Adrenal gland (tissue), 5 donors: ENCODE measurements around the gene TEX48.

Experiments used
- CTCF ChIP-seq, 6 experiments: fragments of 450-650 bp in 4 of 6; fragments of 200-600 bp in 2 of 6; sonication (generic) in 1 of 6; IDR thresholded peaks; 1 replicate in 5 of 6; 2 replicates in 1 of 6; pipeline versions ENCODE4 v1.5.1 to v1.8.0; 2016 to 2021; ENCODE audit warnings: antibody characterized with exemption in 6 of 6, mild to moderate bottlenecking in 2 of 6, moderate library complexity in 1 of 6
- POLR2A ChIP-seq, 2 donors: fragments of 450-650 bp; IDR thresholded peaks; one replicate each; pipeline ENCODE4 v1.6.1; 2017; ENCODE audit warnings: antibody characterized with exemption in 2 of 2, mild to moderate bottlenecking in 2 of 2, moderate library complexity in 1 of 2
- donor health status: DM: no; HTN: no; CAD: no.

DNA sequence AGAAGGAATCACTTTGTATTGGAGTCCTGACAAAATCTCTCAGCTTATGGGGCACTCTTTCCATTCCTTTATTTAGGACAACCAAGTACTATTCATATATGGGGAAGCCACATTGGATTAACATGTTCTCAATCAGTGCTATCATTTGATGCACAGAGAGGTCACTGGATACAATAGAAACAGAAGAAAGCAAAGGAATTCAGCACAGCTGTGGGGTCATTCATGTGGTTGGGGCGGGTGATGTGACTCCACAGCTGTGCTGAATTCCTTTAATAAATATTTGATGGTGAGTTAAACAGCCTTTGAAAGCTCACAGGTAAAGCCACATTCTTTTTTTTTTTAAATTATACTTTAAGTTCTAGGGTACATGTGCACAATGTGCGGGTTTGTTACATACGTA lies 854 bp upstream of the TEX48 start:
- TF ChIP-seq POLR2A (IDR thresholded peaks at IDR 0.05) (no peak), CTCF (IDR thresholded peaks at IDR 0.05) (no peak)
